ENCODE measurements around the gene ING3.

Gene ING3, protein sequence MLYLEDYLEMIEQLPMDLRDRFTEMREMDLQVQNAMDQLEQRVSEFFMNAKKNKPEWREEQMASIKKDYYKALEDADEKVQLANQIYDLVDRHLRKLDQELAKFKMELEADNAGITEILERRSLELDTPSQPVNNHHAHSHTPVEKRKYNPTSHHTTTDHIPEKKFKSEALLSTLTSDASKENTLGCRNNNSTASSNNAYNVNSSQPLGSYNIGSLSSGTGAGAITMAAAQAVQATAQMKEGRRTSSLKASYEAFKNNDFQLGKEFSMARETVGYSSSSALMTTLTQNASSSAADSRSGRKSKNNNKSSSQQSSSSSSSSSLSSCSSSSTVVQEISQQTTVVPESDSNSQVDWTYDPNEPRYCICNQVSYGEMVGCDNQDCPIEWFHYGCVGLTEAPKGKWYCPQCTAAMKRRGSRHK

DNA sequence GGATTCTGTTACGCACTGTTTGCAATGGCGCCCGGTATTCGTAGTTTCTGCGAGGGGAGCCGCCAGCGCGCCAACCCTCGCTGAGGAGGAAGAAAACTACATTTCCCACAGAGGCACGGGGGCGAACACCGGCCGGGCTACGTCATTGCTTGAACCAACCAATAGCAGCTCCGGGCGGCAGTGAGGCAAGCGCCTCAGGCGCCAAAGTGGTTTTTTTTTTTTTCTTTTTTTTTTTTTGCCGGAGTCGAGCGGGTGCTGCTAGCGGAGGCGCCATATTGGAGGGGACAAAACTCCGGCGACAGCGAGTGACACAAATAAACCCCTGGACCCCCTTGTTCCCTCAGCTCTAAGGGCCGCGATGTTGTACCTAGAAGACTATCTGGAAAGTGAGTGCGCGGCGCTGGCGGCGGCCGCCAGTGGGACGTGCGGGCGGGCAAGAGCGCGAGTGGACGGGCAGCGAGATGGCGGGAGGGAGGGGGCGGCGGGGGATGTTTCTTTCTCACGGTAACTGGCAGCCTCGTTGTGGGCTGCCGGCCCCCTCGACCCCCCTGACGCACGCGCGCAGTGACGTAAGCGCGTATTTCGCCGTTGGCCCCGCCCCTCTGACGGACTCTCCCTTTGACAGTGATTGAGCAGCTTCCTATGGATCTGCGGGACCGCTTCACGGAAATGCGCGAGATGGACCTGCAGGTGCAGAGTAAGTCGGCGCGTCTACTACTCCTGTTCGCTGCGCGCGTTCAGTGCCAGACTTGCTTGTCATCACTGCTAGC lies at the start of gene ING3:
Gene ING3 (plus strand): TSS at position 239 of the 770 bp plus-strand sequence. CDS start 120 bp downstream, at position 359.
- peak; percentile 89 for DNase-seq (ENCODE audit: low read depth)
- peak within 1 kb of the TSS; percentile 69 for H3K4me3 ChIP-seq (ENCODE audit: control insufficient read depth, low read depth, low read length)
- TF ChIP-seq, protein P1, sequence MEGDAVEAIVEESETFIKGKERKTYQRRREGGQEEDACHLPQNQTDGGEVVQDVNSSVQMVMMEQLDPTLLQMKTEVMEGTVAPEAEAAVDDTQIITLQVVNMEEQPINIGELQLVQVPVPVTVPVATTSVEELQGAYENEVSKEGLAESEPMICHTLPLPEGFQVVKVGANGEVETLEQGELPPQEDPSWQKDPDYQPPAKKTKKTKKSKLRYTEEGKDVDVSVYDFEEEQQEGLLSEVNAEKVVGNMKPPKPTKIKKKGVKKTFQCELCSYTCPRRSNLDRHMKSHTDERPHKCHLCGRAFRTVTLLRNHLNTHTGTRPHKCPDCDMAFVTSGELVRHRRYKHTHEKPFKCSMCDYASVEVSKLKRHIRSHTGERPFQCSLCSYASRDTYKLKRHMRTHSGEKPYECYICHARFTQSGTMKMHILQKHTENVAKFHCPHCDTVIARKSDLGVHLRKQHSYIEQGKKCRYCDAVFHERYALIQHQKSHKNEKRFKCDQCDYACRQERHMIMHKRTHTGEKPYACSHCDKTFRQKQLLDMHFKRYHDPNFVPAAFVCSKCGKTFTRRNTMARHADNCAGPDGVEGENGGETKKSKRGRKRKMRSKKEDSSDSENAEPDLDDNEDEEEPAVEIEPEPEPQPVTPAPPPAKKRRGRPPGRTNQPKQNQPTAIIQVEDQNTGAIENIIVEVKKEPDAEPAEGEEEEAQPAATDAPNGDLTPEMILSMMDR (IDR thresholded peaks at IDR 0.05; ENCODE audit: control insufficient read depth, insufficient read depth, low read depth, low read length, missing control alignments), result no peak

DNA sequence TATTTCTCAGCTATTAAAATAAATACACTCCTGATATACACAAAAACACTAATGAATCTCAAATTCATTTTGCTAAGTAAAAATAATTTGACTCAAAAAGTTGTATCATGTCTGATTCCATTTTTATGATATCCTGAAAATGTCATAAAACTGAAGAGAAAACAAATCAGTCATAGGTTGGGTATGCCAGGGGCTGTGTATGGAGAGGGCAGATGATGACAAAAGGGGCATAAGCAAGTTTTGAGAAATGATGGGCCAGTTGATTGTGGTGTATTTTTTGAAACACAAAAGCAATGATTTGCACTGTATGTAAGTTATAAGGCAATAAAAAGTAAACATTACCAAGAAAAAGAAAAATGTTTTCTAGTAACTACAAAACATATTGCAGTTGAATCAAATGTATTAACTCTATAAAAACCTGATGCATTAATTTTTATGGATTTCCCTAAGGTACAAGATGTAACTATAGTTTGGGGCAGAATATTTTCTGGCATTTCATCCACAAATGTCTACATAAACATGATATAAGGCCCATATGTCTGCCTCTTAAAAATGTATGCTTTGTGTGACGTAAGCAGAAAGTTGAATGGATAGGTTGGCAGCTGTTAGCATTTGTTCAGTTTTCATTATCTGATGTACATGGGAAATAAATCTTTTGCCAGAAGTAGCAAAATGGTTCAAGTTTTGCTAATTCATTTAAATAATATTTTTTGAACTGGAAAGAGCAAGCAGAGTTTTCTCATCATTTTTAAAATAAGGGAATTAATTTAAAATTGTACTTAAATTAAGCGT lies 35.1 kb upstream of the ING3 start:
- no peak for DNase-seq (ENCODE audit: low read depth)
- TF ChIP-seq, protein P1 (IDR thresholded peaks at IDR 0.05; ENCODE audit: control insufficient read depth, insufficient read depth, low read depth, low read length, missing control alignments), result no peak
- H3K4me3 ChIP-seq (ENCODE audit: control insufficient read depth, low read depth, low read length), result no peak overlapping the region

DNA sequence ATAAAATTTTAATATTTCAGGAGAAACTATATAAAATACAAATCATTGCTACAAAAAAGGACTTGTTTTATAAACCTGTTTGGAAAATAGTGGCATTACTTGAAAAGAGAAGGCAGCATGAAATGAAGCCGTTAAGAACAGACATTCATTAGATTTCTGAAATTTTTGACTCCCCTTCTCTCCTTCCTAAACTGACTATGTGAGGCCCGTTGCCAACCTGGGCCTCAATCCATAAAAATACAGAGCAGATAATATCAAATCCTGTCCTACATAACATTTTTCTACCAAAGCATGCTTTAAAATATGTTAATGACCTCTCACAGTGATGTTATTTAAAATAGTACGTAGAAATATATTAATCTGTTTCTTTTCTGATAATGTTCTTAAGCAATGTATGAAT lies 34.5 kb upstream of the ING3 start:
- TF ChIP-seq, protein P1 (IDR thresholded peaks at IDR 0.05; ENCODE audit: control insufficient read depth, insufficient read depth, low read depth, low read length, missing control alignments), result no peak
- no peak for DNase-seq (ENCODE audit: low read depth)
- no peak overlapping the region for H3K4me3 ChIP-seq (ENCODE audit: control insufficient read depth, low read depth, low read length)

DNA sequence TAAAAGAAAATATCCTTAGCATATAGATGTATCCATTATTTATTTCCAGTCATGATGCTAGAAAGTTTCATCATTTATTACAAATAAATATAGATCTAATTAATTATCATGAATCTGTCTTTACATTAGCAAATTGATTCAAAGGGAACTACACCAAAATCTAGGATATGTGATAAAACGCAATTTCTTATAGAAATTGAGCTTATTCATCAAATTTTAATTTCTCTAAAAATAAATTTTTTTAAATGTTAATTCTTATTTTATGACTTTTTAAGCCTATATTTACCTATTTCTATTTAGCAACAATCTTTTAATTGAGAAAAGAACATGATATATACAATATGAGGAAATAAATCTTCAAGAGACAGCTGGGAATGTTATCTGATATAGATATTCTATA lies 34.0 kb upstream of the ING3 start:
- DNase-seq (ENCODE audit: low read depth), result no peak
- TF ChIP-seq, protein P1 (IDR thresholded peaks at IDR 0.05; ENCODE audit: control insufficient read depth, insufficient read depth, low read depth, low read length, missing control alignments), result no peak
- no peak overlapping the region for H3K4me3 ChIP-seq (ENCODE audit: control insufficient read depth, low read depth, low read length)

DNA sequence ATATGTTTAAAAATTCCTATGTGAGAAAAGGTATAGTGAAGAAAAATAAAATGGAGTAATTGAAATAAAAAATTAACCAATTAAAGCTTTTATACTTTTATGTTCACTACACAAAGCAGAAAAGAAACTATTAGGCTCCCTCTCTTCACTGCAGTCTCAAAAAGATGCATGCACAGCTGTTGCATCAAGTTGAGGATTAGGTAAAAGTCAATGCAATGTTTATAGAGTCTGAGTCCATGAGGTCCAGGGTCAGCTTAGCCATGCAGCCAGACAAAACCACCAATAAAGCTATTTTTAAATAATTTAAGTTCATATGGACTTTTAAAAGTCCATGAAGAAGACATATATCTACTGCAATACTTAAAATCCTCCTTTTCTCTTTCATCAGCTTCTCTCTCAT lies 31.1 kb upstream of the ING3 start:
- no peak overlapping the region for H3K4me3 ChIP-seq (ENCODE audit: control insufficient read depth, low read depth, low read length)
- DNase-seq (ENCODE audit: low read depth), result no peak
- TF ChIP-seq, protein P1 (IDR thresholded peaks at IDR 0.05; ENCODE audit: control insufficient read depth, insufficient read depth, low read depth, low read length, missing control alignments), result no peak

DNA sequence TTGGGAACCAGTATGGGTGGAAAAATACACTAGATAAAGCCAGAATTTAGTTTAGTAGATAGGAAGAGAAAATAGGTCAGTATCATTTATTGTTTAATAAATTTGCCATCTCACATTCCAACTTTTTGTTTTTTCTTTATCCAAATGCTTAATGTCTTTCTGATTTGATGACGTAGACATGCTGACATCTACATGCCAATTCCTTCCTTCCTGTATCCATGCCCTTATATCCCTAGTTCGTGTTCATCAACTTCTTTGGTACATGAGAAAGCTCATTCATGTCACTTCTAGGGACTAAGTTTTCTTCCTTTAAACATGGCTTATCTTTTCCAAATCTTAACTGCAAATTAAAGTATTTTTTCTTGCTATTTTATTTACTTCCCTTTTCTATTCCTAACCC lies 30.5 kb upstream of the ING3 start:
- H3K4me3 ChIP-seq (ENCODE audit: control insufficient read depth, low read depth, low read length), result no peak overlapping the region
- no peak for DNase-seq (ENCODE audit: low read depth)
- TF ChIP-seq, protein P1 (IDR thresholded peaks at IDR 0.05; ENCODE audit: control insufficient read depth, insufficient read depth, low read depth, low read length, missing control alignments), result no peak

All from AG09309 (cell line).